Myocyte (in vitro differentiated cells): ENCODE measurements around the gene DNMT3A. TPM values are rescaled to one million over a fixed set of nuclear protein-coding genes. Genes with fewer than 3 reads are reported as not detected.

Experiments used
- DNase-seq: peaks from one replicate; pipeline ENCODE4 v3.0.0-alpha.2; 2012; ENCODE audit warnings: low read depth
- total RNA-seq: library from RNA; depleted of rRNA; stranded (reverse); fragments of >200 nt; gene quantifications from 2 replicates; pipeline ENCODE4 v1.2.3, GENCODE V29; 2014

DNMT3A gene
- total RNA-seq, 1 donor from 2014 or later, result 5.7 TPM

- DNase-seq, result no peak
Measured at GRCh38 chr2:25262288-25262687, 79.4 kb downstream of the DNMT3A start.

DNA sequence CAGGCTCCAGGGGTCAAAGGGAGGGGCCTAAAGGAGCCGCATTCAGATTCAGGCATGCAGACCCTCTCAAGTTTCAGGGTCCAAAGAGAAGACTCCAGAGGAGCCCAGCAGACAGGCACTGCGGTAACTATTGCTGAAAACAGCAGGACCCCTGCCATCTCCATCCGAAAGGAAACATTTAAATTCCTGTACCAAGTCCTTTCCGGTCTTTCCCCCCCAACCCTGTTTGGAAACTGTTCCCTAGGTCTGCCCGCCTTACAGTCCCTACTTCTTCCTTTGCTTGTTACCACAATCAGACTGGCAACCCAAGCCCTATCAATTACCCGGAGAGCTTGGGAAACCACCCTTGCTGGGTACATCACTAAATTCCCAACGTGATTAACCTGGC lies 82.0 kb downstream of the DNMT3A start:
- DNase-seq, result no peak

GRCh38 chr2:25258847-25259736 lies 82.6 kb downstream of the DNMT3A start:
- DNase-seq, result no peak

DNA sequence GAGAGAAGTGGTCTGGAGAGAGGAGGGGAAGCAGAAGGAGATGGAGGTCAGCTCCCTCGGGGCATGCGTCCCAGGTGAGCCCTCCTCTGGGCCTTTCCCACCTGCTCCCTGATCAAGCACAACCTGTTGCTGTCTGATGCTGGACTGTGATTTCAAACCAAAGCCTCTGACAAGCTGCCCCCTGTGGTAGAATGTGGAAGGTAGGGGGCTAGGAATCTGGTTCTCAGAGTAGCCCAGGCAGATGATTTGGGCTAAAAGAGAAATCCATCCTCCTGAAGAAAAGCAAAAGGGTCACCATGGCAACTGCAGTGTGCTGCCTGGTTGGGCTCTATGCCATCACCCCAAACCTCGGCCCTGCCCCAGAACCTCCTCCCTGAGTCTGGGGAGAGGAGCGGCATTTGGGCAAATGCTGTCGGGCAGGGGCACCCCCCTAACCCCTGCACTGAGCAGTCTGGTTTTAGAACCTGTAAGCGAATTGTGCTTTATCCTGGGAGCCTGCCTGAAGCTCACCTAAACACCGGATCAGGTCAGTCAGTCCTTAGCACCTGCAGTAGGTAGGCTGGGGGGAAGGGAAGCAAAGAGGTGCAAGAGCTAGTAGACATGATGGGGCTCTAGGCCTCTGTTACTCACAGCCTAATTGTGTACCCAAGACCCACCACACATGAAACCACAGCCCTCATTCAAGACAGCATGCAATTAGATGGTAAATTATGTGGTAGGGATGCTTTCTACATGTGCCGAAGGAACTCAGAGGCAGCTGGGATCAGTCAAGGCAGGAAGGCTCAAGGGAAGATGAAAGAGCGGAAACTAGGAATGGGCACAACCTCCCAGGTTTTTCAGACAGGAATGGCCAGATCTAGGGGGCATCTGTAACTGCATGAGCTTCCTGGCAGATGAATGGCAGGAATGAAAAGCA lies 83.5 kb downstream of the DNMT3A start:
- DNase-seq, result peak; percentile 27

DNA sequence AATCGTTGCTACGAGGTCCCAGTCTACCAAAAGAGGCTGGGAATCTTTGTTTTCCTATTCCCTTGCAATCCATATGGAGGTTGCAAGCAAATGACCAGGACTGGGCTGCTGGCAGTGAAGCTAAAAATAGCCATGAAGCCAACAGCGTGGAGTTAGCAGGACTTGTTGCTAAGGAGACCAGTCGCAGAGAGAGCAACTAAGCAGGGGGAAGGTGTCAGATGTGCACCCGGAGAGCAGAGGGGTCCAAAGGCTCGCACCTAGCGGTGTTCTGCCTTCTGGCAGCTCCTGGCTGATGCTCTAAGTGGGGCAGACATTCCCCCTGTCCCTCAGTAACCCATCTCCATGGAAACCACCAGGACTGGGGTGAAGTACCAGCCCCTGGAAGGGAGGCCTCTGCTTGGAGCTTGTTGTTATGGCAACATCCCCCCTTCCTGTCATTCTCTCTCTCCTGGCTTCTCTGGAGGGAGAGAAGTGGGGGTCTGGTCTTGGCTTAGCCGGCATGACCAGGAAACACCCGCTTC lies 84.6 kb downstream of the DNMT3A start:
- peak; percentile 84 for DNase-seq

DNA sequence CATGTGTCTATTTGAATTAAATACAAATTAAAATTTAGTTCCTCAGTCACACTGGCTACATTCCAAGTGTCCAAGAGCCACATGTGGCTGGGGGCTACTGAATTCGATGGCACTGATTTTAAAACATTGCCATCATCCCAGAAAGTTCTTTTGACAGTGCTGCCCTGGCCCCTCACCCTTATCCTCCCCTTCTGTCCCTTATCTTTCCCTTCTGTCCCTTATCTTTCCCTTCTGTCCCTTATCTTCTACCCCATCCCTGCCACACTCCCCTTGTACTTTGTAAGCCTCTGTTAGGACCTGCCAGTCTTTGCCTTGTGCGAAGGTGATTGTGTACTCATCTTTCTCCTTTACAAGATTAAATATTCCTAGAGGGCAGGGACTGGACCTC lies 85.2 kb downstream of the DNMT3A start:
- no peak for DNase-seq

GRCh38 chr2:25255745-25256487 lies 85.8 kb downstream of the DNMT3A start:
- DNase-seq, result no peak

- no peak for DNase-seq
Measured at GRCh38 chr2:25254961-25255360, 86.8 kb downstream of the DNMT3A start.

DNA sequence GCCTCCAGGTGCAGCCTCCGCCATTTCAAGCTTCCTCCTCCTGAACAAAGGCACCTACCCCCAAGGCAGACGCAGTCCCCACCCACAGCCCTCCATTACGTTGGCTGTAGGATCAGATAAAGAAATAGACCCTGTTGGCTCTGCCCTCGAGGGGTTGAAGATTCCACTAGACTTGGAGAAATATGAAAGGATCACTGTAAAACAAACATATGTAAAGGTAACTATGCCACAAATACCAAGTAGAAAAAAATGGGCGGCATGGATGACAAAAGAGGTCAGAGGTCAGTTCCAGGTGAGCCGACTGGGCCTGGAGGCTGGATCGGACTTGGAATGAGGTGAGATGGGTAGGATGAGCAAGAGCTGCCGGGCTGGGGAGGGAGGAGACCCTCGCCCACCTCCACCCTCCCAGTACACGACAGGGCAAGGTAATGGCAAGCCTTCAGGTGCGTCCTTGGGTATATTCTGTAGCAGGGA lies 88.5 kb downstream of the DNMT3A start:
- DNase-seq, result no peak

DNA sequence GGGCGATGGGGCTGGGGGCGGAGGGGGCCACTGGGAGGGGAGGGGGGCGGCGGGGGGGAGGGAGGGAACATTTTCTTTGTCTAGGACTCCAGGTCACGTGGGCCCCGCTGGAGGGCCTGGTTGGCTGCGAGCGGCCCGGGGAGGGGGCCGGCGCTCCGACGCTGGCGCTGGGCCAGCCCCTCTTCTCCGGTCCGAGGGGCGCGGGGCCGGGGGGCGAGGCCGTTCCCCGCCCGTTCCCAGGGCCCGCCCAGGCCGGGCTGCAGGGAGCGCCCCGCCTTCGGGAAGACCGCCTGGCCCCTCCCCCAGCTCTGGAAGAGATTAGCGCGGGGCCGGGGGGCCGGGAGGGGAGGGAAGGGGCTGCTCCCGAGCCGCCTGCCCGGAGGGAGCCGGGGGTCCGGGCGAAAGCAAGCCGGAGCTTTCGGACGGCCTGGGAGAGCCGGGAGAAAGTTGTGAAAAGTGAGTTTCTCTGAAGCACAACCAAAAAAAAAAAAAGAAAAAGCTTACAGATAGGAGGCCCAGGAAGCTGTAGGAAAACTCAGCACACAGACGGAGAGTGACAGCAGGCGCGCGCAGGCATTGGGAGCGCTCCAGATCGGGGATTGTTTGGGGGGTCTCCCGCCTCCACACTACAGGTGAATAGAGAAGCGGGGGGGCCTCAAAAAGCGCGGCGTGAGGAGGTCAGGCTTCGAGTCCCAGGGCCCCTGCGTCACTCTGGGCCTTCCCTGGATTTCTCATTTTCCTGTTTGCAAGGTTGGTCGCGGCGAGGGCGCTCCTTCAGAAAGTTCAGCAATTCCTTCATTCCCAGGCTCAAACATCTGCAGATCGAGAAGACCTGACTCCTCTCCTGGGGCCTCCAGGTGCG lies 89.2 kb downstream of the DNMT3A start:
- DNase-seq, result peak; percentile 43

DNA sequence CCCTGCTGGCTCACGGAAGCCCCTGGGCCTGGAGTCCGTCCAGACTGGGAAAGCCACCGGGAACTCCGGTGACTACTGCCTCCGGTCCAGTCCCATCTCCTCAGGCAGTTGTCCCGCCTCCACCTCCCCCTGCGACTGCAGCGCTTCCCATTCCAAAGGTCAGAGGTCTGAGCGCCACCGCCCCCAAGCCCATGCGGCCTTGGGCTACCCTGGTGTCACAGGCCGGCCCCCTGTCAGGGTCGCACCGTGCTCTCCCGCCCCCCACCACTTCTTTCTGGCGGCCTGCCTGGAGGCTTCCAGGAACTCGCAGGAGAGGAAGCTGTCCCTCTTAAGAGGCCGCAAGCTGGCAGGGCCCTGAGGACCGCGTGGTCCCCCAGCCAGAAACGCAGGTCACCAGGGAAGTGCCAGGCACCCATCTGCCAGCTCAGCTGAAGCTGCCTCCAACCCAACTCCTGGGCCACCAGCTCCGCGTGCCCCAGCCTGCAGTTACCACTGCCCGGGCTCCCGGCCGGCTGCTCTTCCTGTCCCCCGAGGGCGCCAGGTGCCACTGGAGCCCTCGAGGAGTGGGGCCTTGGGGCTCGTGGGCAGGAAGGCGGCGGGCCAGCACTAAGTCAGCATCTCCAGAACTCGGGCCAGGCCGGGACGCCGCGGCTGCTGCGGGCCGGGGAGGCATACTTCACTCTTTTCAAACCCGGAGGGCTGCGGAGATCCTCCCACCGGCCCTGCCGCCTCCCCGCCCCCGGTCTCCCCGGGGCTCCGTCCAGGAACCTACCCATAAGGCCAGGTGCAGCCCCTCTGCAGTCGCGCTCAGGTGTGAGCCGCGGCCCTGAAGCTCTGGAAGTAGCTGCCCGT lies 90.1 kb downstream of the DNMT3A start:
- peak; percentile 39 for DNase-seq

GRCh38 chr2:25251071-25251421 lies 90.7 kb downstream of the DNMT3A start:
- DNase-seq, result no peak

DNA sequence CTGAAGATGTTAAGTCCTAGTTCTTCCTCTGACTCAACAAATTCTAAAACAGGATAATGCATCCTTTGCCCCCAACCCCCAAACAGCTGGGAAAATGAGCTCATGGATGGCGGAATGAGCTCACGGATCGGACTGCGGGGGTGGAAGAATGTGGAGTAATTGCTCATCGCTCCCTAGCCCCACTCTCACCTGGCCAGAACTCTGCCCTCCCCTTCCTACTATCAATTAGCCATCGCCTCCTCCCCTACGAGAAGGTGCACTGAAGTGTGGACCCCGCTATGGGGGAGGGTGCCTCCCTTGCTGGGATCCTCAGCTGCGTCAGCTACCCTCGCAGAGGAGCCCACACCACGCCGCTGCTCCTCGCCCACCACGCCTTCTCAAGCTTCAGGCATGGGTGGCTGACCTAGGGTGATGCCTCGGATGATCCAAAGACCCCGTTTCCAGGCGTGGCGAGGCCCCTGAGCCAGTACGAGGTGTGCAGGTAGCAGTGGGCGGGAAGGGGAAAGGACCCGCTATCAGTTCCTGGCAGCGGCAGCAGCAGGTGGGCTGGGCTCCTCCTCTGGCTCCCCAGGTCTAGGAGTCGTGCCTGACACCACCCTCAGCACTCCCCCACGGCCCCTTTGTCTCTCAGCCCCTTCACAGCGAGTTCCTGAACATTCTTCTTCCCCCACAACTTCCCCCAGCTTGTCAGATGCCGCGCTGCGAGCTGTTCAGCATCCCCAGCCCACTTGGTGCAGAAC lies 91.2 kb downstream of the DNMT3A start:
- DNase-seq, result peak; percentile 6

- no peak for DNase-seq
Measured at GRCh38 chr2:25249785-25250184, 91.9 kb downstream of the DNMT3A start.

DNA sequence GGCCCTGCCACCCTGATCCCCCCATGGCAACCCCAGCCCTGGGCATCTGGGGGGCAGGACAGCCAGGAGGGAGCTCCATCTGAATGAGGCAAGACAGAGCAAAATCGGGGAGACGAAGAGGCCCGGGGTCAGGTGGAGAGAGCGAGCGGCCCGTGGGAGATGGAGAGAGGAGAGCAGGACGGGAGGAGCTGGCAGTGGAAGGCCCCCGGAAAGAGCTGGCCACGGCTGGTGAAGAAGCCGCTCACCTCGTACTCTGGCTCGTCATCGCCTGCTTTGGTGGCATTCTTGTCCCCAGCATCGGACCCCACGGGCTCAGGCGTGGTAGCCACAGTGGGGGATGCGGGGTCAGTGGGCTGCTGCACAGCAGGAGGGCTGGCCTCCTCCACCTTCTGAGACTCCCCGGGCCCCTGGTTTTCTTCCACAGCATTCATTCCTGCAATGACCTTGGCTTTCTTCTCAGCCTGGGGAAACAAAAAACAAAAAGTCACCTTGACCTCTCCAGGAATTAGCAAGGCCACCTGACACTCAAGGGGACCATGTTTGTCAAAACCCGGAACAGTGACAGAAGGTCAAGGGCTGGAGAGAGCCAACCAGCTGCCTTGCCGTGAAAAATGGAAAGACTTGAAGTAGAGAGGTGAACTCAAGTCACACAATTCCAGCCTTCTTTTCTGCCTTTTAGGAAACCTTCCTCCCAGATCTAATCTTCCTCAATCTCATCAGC lies 93.8 kb downstream of the DNMT3A start:
- DNase-seq, result no peak

- DNase-seq, result no peak
Measured at GRCh38 chr2:25246558-25247290, 95.0 kb downstream of the DNMT3A start.

- no peak for DNase-seq
Measured at GRCh38 chr2:25246001-25246400, 95.7 kb downstream of the DNMT3A start.
